ENCODE measurements around the gene MCL1.
"Not testable (repeated sequence)": the region's sequence is repeated elsewhere in the genome, so short reads cannot be mapped to it uniquely, and the experiment has no call there.

MCL1 gene

DNA sequence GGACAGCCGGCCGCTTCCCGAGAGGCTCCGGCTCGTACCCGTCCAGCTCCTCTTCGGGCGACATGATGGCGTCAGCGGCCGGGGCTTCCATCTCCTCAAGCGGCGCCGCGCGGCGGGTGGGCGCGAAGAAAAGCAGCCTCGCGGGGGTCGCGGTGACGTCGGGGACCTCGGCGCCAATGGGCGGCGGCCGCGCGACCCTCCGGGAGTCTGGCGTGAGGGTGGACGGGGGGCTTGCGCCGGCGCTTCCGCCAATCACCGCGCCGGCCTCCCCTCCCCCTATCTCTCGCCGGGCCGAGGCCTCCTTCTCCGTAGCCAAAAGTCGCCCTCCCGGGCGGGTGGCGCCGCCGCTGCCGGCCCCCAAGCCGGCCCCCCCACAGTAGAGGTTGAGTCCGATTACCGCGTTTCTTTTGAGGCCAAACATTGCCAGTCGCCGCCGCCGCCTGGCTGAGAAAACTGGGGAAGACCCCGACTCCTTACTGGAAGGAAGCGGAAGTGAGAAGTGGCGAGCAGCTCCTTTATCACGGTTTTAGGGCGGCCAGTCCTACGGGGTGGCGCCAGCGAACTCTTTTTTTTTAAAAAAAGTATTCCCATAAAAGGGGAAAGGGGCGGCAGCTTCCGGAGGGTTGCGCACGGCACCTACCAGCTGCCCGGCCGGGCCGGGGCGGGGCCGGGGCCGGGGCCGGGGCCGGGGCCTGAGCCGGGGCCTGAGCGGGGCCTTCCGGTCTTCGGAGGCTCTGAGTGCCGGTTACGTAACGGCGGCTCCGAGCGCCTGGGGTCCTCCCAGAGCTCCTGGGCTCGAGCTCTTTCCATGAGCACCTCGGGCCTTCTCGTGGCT lies at the start of gene MCL1:
Gene MCL1 (minus strand): TSS at position 501 of the 835 bp plus-strand sequence. CDS start 80 bp downstream, at position 421.
- peak; percentile 91 for DNase-seq

DNA sequence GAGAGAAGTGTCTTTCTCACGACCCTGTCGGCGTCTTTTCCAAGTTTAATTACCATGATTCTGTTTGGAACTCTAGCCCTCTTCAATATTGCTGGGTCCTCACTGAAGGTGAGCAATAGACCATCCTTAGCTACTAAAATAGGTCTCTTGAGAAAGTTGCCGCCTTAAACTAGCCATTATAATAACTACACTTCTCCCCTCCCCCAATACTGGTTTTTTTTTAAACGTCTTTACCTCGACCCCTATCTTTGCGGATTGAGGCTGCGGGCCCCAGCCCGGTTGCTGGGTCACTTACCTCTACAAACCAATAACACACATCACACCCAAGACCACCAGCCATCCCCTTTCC lies 49.3 kb upstream of the MCL1 start:
- DNase-seq, result no peak

- no peak for DNase-seq
Measured at GRCh38 chr1:150627826-150628410, 48.5 kb upstream of the MCL1 start.

DNA sequence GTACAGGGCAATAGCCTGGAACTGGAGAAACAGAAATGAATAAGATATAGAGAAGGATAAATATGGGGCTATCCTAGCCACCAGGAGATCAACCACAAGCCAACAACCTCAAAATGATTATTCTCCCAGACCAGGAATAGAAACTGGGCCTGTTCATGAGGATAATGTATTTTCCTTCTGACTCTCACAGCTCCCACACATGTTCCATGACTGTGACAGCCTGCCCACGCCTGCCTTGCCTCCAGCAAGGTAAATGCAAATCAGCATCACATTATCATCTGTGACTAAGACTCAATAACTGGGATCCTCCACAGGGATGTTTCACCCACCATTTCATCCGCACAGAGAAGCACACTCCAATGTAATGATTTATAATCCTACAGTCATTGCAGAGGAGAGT lies 46.7 kb upstream of the MCL1 start:
- no peak for DNase-seq

DNA sequence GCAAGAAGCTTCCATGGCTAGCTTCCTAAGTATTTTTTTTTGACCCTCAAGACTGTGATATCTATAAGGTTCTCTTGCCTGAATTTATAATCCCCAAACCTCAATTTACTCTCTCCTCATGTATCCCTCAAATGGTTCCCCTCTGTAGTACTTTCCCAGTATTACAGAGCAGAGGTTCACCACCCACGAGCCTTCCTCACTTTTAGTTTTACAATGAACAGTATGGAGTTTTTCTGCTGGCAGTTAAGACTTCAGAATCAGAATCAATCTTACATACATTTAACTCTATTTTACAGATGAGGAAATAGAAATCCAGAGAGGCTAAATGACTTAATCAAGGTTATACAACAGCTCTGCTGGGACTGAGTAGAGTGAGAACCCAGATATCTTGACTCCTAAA lies 45.1 kb upstream of the MCL1 start:
- DNase-seq, result not testable (repeated sequence)

DNA sequence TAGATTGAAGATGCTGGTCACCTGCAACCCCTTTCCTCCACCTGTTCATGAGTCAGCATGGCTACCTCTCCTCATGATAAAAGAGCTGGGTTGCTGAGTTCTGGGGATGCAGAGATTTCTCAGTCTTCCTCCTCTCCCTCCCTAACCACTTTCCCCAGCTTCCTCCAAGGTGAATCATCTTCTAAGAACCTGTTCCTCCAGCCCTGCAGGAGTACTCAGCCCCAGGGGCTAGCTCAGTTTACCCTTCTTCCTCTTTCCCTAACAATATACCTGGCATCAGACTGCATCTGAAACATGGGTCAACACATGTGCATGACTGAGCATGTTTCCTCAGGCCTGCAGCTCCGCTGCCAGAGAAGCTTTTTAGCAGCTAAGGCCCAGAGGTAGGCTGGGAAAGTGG lies 44.7 kb upstream of the MCL1 start:
- not testable (repeated sequence) for DNase-seq

DNA sequence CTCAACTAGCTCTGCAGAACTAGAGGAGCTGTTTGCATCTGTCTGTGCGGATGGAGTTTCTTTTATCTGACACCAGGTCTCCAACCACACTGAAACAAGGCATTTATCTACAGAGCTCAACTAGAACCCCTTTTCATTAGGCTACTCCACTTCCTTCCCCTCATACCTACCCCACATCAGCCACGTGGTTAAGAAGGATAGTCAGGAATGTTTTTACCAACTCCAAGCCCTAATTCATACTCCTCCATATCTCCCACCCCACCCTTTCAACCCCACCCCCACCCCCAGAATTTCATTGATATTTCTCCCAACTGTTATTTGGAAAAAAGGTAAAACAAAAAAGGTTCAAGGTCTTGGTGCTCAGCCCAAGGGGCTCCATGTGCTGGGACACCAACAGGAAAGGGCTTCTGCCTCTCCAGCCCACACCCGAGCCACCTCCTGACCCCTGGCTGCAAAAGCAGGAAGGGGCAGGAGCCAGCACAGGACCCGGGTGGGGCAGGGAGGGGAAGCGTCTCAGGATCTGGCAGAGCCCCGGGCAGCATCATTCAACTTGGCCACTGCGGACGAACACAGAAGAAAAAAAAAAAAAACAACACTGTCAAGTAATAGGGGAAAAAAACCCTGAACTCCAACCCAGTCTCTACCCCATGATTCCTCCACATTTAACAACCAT lies 43.0 kb upstream of the MCL1 start:
- no peak for DNase-seq

DNA sequence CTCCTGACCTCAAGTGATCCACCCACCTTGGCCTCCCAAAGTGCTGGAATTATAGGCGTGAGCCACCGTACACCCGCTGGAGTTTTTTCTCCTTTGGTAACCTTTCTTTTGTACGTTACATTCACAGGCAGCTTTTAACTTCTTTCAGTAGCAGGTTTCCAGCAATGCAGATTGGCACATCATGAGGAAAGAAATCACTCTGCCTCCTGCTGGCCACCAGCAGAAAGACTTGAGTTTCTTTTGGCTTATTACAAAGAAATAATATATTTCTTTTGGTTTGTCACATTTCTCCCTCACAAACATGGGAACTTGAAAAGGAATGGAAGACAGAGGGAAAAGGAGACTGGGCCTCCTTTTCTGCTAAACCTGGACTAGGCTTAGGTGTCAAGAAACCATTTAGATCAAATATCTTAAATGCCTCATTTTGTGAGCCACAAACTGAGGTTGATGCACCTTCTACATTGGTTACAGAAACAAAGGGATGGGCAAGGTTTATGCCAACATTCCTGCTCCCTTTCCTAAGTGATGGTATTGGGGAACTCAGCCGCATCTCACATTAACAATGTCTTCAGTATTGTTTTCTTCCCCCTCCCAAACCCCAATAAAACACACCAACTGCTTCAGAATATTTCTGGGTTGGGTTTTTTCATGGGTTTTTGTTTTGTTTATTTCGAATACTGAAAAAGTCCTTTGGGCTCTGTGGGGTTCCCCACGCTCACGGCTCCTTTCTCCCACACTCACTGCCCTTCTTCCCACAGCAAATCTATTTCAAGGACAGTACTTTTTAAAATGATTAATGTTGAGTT lies 42.3 kb upstream of the MCL1 start:
- peak; percentile 37 for DNase-seq

DNA sequence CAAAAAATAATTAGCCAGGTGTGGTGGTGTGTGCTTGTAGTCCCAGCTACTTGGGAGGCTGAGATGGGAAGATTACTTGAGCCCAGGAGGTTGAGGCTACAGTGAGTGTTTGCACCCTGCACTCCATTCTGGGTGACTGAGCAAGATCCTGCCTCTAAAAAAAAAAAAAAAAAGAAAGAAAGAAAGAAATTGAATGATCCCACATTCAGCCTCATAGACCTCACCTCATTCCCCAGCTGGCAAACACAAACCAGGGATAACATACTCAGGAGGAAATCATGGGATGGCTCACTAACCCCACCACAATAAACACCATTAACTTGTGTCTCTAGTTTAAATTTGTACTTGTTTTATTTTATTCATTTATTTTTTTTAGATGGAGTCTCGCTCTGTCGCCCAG lies 41.5 kb upstream of the MCL1 start:
- DNase-seq, result no peak

- DNase-seq, result peak; percentile 11
Measured at GRCh38 chr1:150619576-150620509, 40.4 kb upstream of the MCL1 start.

DNA sequence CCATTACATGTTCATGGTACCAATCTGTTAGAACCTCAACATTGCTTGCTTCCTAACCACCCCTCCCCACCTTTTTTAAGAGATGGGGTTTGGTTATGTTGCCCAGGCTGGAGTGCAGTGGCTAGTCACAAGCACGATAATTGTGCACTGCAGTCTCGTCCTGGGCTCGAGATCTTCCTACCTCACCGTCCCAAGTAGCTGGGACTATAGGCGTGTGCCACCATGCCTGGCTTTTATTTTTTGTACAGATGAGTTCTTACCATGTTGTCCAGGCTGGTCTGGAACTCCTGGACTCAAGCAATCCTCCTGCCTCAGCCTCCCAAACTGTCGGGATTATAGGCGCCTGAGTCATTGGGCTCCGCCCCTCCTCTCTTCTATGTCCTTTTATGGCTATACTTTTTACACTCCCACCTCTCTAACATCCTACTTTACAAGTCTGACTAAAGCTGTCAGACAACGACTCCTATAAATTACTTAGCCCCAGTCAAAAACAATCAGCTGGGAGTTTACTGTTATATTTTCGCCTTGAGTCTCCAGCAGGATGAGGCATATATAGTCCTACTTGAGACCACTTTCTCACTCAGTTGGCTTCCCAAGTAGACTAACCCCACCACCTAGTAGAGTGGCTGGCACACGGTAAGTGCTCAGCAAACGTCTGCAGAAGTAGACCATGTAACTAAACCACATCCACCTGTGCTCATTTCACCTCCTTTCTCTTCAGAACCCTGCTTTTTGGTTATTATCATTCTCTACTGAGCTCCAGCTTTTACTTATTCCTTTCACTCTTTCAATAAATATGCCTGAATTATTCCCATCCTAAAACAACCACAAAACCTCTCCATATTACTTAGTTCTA lies 36.2 kb upstream of the MCL1 start:
- no peak for DNase-seq

DNA sequence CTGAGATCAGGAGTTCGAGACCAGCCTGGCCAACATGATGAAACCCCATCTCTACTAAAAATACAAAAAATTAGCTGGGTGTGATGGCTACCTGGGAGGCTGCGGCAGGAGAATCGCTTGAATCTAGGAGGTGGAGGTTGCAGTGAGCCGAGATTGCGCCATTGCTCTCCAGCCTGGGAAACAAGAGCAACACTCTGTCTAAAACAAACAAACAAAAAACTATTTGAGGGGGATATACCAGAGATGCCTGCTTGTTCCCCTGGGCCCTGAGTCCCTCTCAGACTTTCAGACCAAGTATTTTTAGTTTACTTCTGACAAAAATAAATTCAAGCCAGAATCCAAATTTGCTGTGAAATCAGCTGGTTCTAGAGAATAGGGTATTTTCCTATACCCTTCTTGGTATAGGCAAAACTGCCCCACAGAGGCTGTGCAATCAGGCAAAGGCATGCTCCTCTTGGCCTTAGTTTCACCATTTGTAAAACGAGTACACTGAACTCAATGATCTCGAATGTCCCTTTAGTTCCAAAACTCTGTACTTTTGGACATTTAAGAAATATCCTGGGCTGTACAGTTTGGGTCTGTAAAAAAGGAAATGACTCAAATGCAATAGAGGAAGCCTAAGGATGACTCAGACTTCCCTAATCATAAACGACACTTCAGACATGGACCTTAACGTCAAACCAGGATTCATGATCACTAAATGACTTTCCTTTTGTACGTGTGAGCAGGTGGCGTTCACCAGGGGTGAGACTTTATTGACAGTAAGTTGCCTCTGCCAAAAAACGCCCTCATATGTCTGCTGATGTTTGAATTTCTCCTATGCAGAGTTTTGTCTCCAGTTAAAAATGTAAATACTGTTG lies 33.9 kb upstream of the MCL1 start:
- peak; percentile 52 for DNase-seq

DNA sequence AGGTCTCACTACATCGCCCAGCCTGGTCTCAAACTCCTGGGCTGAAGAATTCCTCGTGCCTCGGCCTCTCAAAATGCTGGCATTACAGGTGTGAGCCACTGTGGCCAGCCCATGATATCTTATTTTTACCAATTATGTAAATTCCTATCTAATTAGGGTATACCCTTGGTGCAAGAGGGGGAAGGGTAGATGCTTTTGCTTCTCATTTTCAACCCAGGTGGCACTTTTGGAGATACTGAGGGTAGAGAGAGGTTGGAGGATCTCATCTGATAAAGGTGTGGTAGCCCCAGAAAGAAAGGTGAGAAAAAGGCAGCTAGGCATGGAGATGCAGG lies 32.6 kb upstream of the MCL1 start:
- no peak for DNase-seq

- DNase-seq, result no peak
Measured at GRCh38 chr1:150610576-150610975, 31.2 kb upstream of the MCL1 start.

DNA sequence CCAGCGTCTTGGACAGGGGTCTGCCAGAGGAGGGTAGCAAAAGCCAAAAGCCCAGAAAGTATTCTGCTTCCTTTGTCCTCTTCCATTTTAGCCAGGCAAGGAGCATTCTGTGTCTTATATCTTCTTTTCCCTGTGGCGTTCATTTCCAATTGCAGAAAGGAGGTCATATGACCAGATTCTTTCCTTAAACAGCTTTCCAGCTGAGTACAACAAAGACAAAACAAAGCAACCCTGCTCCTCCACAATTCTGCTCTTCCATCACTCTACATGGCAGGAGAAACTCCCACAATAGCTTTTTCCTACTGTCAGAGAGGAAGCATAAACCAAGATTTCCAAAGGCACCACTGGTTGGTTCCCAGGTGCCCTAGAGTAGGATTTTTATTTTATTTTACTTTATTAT lies 30.3 kb upstream of the MCL1 start:
- DNase-seq, result no peak

DNA sequence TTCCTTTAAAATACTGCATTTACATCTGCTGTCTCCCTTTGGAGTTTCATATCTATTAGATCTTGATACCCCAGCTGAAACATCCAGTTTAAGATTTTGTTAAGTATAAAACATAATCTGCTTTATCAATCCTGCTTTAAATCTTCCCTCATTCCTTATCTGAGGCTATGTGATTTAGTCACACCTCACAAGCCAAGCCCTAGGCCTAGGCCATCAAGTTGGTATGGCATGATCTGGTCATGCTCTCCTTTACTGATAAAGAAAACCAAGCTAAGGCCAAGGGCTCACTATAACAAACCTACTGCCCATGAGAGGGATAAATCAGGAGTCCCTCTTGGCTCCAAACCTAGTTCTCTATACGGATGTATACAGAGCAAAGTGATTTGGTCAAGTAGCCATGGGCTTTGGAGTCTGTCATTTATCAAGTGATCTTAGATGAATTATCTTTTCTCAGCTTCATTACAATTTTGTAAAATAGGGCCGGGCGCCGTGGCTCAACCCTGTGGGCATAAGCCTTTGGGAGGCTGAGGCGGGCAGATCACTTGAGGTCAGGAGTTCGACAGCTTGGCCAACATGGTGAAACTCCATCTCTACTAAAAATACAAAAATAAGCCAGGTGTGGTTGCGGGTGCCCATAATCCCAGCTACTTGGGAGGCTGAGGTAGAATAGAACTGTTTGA lies 27.2 kb upstream of the MCL1 start:
- DNase-seq, result no peak

GRCh38 chr1:150605451-150605731 lies 26.0 kb upstream of the MCL1 start:
- not testable (repeated sequence) for DNase-seq

DNA sequence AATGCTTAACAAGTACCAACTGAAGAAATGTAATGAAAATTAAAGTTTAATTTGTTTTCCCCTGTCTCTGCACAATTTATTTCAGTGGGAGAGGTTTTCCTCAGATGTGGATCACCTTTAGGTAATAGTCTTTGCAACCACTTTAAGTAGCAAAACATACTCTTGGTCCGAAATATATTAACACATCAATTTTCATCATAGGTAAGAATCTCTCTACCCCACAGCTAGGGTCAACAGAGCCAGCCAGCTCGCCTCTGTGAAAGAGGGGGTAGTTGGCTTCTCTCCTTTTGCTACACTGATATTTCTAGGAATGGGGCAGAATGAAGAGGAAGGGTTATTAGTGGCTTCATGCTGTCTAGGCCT lies 24.8 kb upstream of the MCL1 start:
- DNase-seq, result no peak

DNA sequence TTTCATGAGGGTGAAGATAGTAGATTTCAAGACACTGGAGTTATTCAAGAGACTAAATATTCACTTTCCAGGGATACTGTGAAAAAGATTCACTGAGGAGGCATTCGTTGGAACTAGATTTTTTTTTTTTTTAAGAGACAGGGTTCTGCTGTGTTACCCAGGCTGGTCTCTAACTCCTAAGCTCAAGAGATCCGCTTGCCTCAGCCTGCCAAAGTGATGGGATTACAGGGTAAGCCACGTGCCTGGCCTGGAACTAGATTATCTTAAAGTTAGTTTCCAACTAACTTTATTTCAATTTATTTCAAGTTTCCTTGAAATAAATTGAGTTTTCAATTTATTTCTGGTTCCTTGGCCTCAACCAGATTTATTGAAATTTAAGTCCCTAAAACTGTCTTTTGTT lies 24.3 kb upstream of the MCL1 start:
- DNase-seq, result no peak

DNA sequence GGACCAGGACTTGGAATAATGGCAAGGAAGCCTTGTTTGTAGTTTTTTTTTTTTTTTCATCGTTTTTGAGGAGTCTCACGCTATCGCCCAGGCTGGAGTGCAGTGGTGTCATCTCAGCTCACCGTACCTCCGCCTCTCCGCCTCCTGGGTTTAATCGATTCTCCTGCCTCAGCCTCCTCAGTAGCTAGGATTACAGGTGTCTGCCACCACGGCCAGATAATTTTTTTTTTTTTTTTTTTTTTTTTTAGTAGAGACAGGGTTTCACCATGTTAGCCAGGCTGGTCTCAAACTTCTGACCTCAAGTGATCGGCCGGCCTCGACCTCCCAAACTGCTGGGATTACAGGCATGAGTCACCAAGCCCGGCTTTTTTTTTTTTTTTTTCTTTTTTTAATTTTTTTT lies 23.0 kb upstream of the MCL1 start:
- not testable (repeated sequence) for DNase-seq
